Activated effector memory CD4-positive, alpha-beta T cell treated with anti-CD3 and anti-CD28 coated beads, Interleukin-2, amount 50 U/mL, for 16 hours (primary cell): ENCODE data around the gene SUPT20HL2.
"Not testable (repeated sequence)": the region's sequence is repeated elsewhere in the genome, so short reads cannot be mapped to it uniquely, and the experiment has no call there.

Experiments
- DNase-seq: peaks from one replicate; pipeline ENCODE4 v3.0.0-alpha.2; 2020

Gene SUPT20HL2

DNA sequence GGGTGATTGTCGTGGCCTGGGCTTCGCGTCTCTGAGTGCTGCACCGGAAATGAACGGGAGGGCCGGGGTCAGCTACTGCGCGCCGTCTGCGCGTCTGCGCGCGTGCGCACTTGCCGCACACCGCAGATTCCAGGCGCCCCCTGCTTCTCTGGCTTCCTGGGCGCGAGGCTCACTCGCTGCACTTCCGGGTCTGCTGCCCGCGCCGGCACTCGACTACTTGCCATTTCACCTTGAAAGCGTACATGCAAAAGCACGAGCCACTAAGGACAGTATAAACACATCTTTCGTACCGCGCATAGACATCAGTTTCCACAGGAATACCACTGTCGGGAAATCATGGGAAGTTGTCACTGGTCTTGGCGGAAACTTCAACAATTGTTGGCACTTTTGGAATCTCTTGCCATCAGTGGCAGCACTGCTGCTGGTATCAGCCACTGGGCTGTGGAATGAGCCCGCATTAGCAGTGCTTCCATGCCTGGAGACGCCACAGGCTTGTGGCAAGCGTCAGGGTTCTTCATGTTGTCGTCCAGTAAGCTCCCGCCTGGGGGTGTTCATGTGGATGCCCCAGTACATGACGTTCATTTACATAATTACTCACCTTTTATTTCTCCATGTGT lies at the start of gene SUPT20HL2:
Gene SUPT20HL2, minus strand, starts transcription at position 51 of the 617 bp plus-strand sequence. CDS start 754 bp downstream, outside the sequence.
- no peak for DNase-seq

DNA sequence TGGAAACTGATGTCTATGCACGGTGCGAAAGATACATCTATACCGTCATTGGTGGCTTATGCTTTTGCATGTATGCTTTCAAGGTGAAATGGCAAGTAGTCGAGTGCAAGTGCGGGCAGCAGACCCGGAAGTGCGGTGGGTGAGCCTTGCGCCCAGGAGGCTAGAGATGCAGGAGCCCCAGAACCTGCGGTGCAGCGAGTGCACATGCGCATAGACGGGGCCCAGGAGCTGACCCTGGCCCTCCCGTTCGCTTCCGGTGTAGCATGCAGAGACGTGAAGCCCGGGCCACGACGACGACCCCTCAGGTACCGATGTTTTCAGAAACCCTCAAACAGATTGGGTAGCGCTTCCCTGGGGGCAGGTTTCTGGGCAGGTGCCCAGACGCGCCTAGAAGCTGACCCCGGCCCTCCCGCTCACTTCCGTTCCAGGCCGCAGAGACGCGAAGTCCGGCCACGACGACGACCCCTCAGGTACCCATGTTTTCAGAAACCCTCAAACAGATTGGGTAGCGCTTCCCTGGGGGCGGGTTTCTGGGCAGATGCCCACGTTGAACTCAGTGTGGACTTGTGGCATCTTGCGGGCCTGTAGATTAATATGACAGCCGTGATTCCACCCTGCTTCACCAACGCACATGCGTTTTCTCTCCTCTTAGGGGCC lies 48.3 kb upstream of the SUPT20HL2 start:
- DNase-seq, result not testable (repeated sequence)

DNA sequence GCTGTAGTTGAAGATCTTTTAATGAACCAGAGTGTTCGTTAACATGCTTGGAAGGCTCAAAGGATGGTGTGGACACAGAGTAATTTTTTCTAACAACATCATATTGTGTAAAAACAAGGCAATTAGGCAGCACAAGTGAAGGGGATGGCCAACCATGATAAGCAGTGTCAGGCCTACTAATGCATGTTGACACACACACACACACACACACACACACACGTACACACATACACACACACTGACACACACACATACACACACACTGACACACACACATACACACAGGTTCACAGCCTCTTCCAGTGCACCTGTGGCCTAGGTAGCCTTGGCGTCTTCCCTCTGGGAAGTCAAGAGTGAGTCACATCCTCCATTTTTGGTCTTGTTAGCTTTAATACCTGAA lies 46.4 kb upstream of the SUPT20HL2 start, which contains the start of gene SUPT20HL1:
Gene SUPT20HL1, plus strand, starts transcription at position 368 of the 400 bp plus-strand sequence. CDS start 2,122 bp downstream, outside the sequence.
- no peak for DNase-seq

- DNase-seq, result no peak
Measured at GRCh38 chrX:24357106-24357505, 43.2 kb upstream of the SUPT20HL2 start.

GRCh38 chrX:24355095-24355494 lies 41.2 kb upstream of the SUPT20HL2 start:
- DNase-seq, result no peak

GRCh38 chrX:24350217-24350616 lies 36.3 kb upstream of the SUPT20HL2 start:
- no peak for DNase-seq

- DNase-seq, result no peak
Measured at GRCh38 chrX:24347881-24348280, 34.0 kb upstream of the SUPT20HL2 start.

DNA sequence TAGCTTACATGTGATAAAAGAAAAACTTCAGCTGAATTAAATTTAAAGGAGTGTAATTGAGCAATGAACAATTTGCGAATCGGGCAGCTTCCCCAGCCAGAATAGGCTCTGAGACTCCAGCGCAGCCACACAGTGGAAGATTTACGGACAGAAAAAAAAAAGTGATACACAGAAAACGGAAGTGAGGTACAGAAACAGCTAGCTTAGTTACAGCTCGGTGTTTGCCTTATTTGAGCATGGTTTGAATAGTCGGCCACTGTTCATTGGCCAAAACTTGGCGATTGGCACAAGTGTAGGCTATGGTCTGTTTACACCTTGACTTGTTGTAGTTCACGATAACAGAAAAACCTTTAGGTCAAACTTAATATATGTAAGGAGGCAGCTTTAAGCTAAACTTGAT lies 29.9 kb upstream of the SUPT20HL2 start:
- no peak for DNase-seq

- no peak for DNase-seq
Measured at GRCh38 chrX:24341795-24342194, 27.9 kb upstream of the SUPT20HL2 start.

- DNase-seq, result no peak
Measured at GRCh38 chrX:24340501-24340900, 26.6 kb upstream of the SUPT20HL2 start.

GRCh38 chrX:24339911-24340310 lies 26.0 kb upstream of the SUPT20HL2 start:
- DNase-seq, result no peak

- DNase-seq, result no peak
Measured at GRCh38 chrX:24335871-24336270, 22.0 kb upstream of the SUPT20HL2 start.

- DNase-seq, result no peak
Measured at GRCh38 chrX:24334461-24334860, 20.6 kb upstream of the SUPT20HL2 start.

DNA sequence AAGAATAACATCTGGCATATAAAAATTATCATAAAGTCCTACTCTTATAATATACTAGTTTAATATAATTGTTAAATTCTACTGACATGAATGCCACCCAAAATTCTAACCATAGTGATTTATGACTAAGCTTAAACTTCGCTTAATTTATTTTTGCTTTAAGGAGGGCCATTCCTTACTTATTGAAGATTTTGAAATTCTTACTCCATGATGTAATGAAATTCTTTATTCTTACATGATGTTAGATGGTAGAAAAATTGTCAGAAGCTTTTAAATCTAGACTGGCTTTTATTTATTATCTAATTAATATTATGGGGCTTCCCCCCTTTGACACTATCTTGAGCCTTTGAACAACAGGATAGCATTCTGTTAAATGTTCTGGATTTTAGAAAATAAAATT lies 19.5 kb upstream of the SUPT20HL2 start:
- no peak for DNase-seq

GRCh38 chrX:24332878-24333277 lies 19.0 kb upstream of the SUPT20HL2 start:
- DNase-seq, result no peak

DNA sequence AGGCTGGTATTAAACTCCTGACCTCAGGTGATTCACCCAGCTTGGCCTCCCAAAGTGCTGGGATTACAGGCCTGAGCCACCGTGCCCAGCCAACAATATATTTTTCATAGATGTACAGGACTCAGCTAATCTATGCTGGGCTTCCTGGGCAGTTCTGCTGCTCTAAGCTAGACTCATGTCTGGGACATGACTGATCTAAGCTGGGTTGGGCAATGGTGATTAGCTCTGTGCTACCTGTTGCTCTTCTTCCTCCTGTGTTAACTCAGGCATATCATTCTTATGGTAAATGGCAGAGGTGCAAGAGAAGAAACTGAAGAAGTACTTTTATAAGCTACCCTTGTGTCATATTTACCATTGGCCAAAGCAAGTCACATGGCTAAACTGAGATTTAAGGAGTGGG lies 11.4 kb upstream of the SUPT20HL2 start:
- no peak for DNase-seq

GRCh38 chrX:24321741-24322395 lies 8.0 kb upstream of the SUPT20HL2 start:
- no peak for DNase-seq

- DNase-seq, result no peak
Measured at GRCh38 chrX:24317567-24317966, 3.7 kb upstream of the SUPT20HL2 start.

DNA sequence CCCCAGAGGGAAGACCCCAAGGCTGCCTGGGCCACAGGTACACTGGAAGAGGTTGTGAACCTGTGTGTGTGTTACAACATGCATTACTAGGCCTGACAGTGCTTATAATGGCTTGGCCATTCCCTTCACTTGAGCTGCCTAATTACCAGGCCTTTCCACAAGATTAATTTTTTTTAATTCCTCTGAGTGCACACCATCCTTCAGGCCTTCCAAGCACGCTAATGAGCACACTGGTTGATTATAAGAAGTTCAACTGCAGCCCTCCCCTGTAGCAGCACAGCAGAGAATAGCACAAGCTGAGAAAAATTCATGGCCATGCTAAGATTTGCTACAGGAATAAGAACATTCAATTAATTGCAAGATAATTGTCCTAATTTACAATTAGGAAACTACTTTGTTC lies 2.2 kb upstream of the SUPT20HL2 start:
- DNase-seq, result no peak

DNA sequence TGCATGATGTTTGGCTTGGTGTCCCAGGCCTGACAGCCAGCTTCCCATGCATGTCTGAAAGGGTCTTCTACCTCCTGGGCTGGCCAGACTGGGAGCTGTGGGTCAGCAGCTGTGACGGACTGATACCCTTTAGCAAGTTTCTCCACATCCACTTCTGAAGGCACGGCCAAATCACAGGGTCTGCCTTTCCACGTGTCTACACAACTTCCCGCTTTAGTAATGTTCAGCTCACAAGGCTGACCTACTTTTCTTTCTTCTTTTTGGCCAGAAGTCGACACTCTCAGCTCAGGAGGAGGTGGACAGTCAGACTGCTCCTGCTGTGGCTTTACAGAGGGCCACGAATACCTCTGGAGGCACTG lies 1.6 kb downstream of the SUPT20HL2 start:
- DNase-seq, result not testable (repeated sequence)

GRCh38 chrX:24311507-24312248 lies 2.2 kb downstream of the SUPT20HL2 start:
- not testable (repeated sequence) for DNase-seq

DNA sequence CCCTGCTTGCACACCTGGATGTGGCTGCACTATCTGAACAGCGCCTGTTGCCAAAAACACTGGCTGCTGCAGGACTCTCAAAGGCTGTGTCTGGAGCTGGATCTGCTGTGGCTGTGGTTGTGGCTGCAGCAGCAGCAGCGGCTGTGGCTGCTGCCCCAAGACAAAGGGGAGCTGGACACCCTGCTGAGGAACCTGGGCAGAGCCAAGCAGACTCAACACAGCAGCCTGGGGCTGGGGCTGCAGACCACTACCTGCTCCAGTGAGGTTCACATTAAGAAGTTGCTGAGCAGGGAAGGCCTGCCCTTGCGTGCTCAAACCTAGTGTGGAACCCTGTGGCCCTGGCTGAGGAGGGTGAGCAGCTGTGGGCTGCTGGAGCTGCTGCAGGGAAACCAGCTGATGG lies 3.0 kb downstream of the SUPT20HL2 start:
- DNase-seq, result not testable (repeated sequence)
